ENCODE data around the gene ADAMTS16.

DNA sequence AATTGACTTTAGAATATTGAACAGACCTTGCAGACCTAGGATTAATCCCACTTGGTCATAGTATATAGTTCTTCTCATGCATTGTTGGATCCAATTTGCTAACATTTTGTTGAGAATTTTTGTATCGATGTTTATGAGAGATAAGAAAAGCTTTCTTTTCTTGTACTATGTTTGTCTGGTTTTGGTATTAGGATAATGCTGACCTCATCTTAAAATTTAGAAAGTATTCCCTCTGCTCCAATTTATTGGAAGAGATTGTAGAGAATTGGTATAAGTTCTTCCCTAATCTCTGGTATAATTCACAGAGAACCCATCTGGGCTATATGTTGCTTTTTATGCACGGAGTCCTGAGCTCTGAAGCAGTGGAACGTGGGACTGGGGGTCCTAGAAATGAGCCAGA, 67.7 kb downstream of the ADAMTS16 start:
- TF ChIP-seq, protein P1, sequence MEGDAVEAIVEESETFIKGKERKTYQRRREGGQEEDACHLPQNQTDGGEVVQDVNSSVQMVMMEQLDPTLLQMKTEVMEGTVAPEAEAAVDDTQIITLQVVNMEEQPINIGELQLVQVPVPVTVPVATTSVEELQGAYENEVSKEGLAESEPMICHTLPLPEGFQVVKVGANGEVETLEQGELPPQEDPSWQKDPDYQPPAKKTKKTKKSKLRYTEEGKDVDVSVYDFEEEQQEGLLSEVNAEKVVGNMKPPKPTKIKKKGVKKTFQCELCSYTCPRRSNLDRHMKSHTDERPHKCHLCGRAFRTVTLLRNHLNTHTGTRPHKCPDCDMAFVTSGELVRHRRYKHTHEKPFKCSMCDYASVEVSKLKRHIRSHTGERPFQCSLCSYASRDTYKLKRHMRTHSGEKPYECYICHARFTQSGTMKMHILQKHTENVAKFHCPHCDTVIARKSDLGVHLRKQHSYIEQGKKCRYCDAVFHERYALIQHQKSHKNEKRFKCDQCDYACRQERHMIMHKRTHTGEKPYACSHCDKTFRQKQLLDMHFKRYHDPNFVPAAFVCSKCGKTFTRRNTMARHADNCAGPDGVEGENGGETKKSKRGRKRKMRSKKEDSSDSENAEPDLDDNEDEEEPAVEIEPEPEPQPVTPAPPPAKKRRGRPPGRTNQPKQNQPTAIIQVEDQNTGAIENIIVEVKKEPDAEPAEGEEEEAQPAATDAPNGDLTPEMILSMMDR (IDR thresholded peaks at IDR 0.05) = no peak
- TF ChIP-seq POLR2A (IDR thresholded peaks at IDR 0.05) = no peak

Data from ovary (tissue), 3 donors.